ENCODE measurements around the gene CNTNAP2.

- TF ChIP-seq RAD21 (IDR thresholded peaks at IDR 0.05; ENCODE audit: low read length): no peak
- no peak for TF ChIP-seq BHLHE40 (IDR thresholded peaks at IDR 0.05; ENCODE audit: low read depth, low read length)
- TF ChIP-seq CTCF (conservative IDR thresholded peaks at IDR 0.05; ENCODE audit: low read depth, low read length): no peak
- TF ChIP-seq POLR2A (IDR thresholded peaks at IDR 0.05; ENCODE audit: low read depth, low read length): no peak
- TF ChIP-seq CEBPB (IDR thresholded peaks at IDR 0.05; ENCODE audit: low read depth, low read length): no peak
- TF ChIP-seq USF2 (IDR thresholded peaks at IDR 0.05; ENCODE audit: low read depth, low read length): no peak
- no peak for TF ChIP-seq ELK1 (IDR thresholded peaks at IDR 0.05; ENCODE audit: borderline replicate concordance, low read depth, low read length)
- no peak for TF ChIP-seq MXI1 (IDR thresholded peaks at IDR 0.05; ENCODE audit: borderline replicate concordance, low read depth, low read length)
- no peak for TF ChIP-seq MAZ (IDR thresholded peaks at IDR 0.05; ENCODE audit: borderline replicate concordance, low read depth, low read length)
- TF ChIP-seq NFE2L2 (IDR thresholded peaks at IDR 0.05; ENCODE audit: low read depth, low read length): no peak
- TF ChIP-seq CHD1 (IDR thresholded peaks at IDR 0.05; ENCODE audit: low read depth, low read length): no peak
- TF ChIP-seq RCOR1 (IDR thresholded peaks at IDR 0.05; ENCODE audit: insufficient replicate concordance, low read length): no peak
- no peak for TF ChIP-seq FOS (IDR thresholded peaks at IDR 0.05; ENCODE audit: low read depth, low read length)
- TF ChIP-seq MAFK (IDR thresholded peaks at IDR 0.05; ENCODE audit: low read depth, low read length): no peak
These were observed 972.5 kb downstream of the CNTNAP2 start for GRCh38 chr7:147089051-147089461.
